Fibroblast of skin of scalp (primary cell): ENCODE measurements around the gene GSN.

Experiments
- DNase-seq: peaks from one replicate; pipeline ENCODE4 v3.0.0-alpha.2; 2013

Gene GSN

GRCh38 chr9:121303456-121304451, 35.8 kb downstream of the GSN start:
- DNase-seq, result no peak

- no peak for DNase-seq
These were observed 36.7 kb downstream of the GSN start for GRCh38 chr9:121304707-121305106.

GRCh38 chr9:121305269-121305994, 37.5 kb downstream of the GSN start:
- DNase-seq, result no peak

- DNase-seq, result no peak
These were observed 40.0 kb downstream of the GSN start for GRCh38 chr9:121307976-121308375.

GRCh38 chr9:121308765-121309164, 40.8 kb downstream of the GSN start:
- DNase-seq, result no peak

- DNase-seq, result no peak
These were observed 41.2 kb downstream of the GSN start for GRCh38 chr9:121309171-121309570.

- no peak for DNase-seq
These were observed 42.0 kb downstream of the GSN start for GRCh38 chr9:121309833-121310425.

- no peak for DNase-seq
These were observed 42.6 kb downstream of the GSN start for GRCh38 chr9:121310571-121310970.

- no peak for DNase-seq
These were observed 44.2 kb downstream of the GSN start for GRCh38 chr9:121312169-121312568.

- DNase-seq, result no peak
These were observed 45.6 kb downstream of the GSN start for GRCh38 chr9:121313458-121314152.

- DNase-seq, result no peak
These were observed 48.4 kb downstream of the GSN start for GRCh38 chr9:121316378-121316777.

- DNase-seq, result no peak
These were observed 49.0 kb downstream of the GSN start for GRCh38 chr9:121316852-121317373.

- no peak for DNase-seq
These were observed 50.0 kb downstream of the GSN start for GRCh38 chr9:121317737-121318630.

- no peak for DNase-seq
These were observed 50.8 kb downstream of the GSN start for GRCh38 chr9:121318631-121319382.

- DNase-seq, result no peak
These were observed 51.4 kb downstream of the GSN start for GRCh38 chr9:121319383-121319780.

GRCh38 chr9:121321016-121321503, 53.1 kb downstream of the GSN start:
- no peak for DNase-seq

GRCh38 chr9:121322037-121322736, 54.2 kb downstream of the GSN start:
- peak; percentile 92 for DNase-seq

- no peak for DNase-seq
These were observed 54.9 kb downstream of the GSN start for GRCh38 chr9:121322737-121323448.
